Endothelial cell of umbilical vein (primary cell): ENCODE data around the gene OGFRL1. TPM values are rescaled to one million over a fixed set of nuclear protein-coding genes. Genes with fewer than 3 reads are reported as not detected.

ENCODE experiments used
- BruUV-seq: library from RNA; stranded (reverse); fragments of 400-500 nt; replicated peaks from 2 replicates; lab custom pipeline; 2021; lab: Mats Ljungman, UMichigan
- CTCF ChIA-PET: fragments of 300-600, 350-600 bp; sonication (Branson Sonifier 250); formaldehyde crosslinking; loops from one replicate; lab custom pipeline; 2021; ENCODE audit warnings: antibody characterized with exemption, inconsistent platforms; lab: Charles Lee
- POLR2A ChIA-PET: fragments of 300-600, 350-600 bp; sonication (Branson Sonifier 250); formaldehyde crosslinking; loops from one replicate; lab custom pipeline; 2021; ENCODE audit warnings: antibody characterized with exemption, inconsistent platforms; lab: Charles Lee
- DNase-seq: peaks from one replicate; pipeline ENCODE4 v3.0.0-alpha.2; 2011; ENCODE audit warnings: low read depth, low spot score
- FAIRE-seq: peaks from 2 replicates; lab custom pipeline; 2011; peaks lifted over from hg19 to GRCh38; lab: Jason Lieb, UNC
- H2AFZ ChIP-seq: 2 replicates; pipeline ENCODE4 v1.6.0; 2012; ENCODE audit warnings: low read depth, low read length, control low read depth, inconsistent platforms
- H3K27ac ChIP-seq: 2 replicates; pipeline ENCODE4 v1.5.1; 2011; ENCODE audit warnings: low read depth, mild to moderate bottlenecking, control low read depth, low read length, moderate library complexity; ENCODE audit not compliant: insufficient read depth
- H3K27me3 ChIP-seq, 2 experiments: 2 replicates each; pipeline versions ENCODE4 v1.6.0 to v1.6.1; 2011; ENCODE audit warnings: low read length in 2 of 2, mixed read lengths in 1 of 2; ENCODE audit not compliant: control insufficient read depth in 2 of 2, insufficient read depth in 2 of 2
- H3K36me3 ChIP-seq, 2 experiments: 2 replicates in 1 of 2; 3 replicates in 1 of 2; pipeline ENCODE4 v1.5.1; 2011; ENCODE audit warnings: low read length in 2 of 2, mild to moderate bottlenecking in 1 of 2, moderate library complexity in 1 of 2; ENCODE audit not compliant: control insufficient read depth in 2 of 2, insufficient read depth in 2 of 2; ENCODE audit errors: extremely low read depth in 1 of 2
- H3K4me1 ChIP-seq: 3 replicates; pipeline ENCODE4 v1.5.1; 2011; ENCODE audit warnings: mild to moderate bottlenecking, low read length; ENCODE audit not compliant: control insufficient read depth, insufficient read depth; ENCODE audit errors: extremely low read depth
- H3K4me2 ChIP-seq: 2 replicates; pipeline ENCODE4 v1.6.1; 2011; ENCODE audit warnings: low read length, control low read depth, mixed read lengths; ENCODE audit not compliant: insufficient read depth
- H3K4me3 ChIP-seq, 3 experiments: fragments of 200-600 bp in 1 of 3; sonication (generic), shearing (Covaris generic) in 1 of 3; replicated peaks in 1 of 3; 2 replicates each; pipeline ENCODE4 v1.5.1; 2011 to 2016; ENCODE audit warnings: control low read depth in 3 of 3, low read length in 3 of 3, mild to moderate bottlenecking in 2 of 3, inconsistent platforms in 1 of 3, low read depth in 1 of 3, moderate library complexity in 1 of 3; ENCODE audit not compliant: insufficient read depth in 1 of 3
- H3K79me2 ChIP-seq: 2 replicates; pipeline ENCODE4 v1.6.0; 2012; ENCODE audit warnings: low read length, inconsistent platforms; ENCODE audit not compliant: control insufficient read depth, insufficient read depth
- H3K9ac ChIP-seq: replicated peaks from 2 replicates; pipeline ENCODE3; 2011; ENCODE audit warnings: low read length, control low read depth; ENCODE audit not compliant: insufficient read depth; ENCODE audit errors: extremely low read depth
- H3K9me1 ChIP-seq: replicated peaks from 3 replicates; pipeline ENCODE4 v1.6.0; 2011; ENCODE audit warnings: mild to moderate bottlenecking, low read length; ENCODE audit not compliant: control insufficient read depth, insufficient read depth; ENCODE audit errors: extremely low read depth
- H3K9me3 ChIP-seq: replicated peaks from 2 replicates; pipeline ENCODE4 v1.5.1; 2012; ENCODE audit warnings: low read length, inconsistent platforms; ENCODE audit not compliant: control insufficient read depth, insufficient read depth
- H4K20me1 ChIP-seq: replicated peaks from 2 replicates; pipeline ENCODE3; 2011; ENCODE audit warnings: mild to moderate bottlenecking, low read length; ENCODE audit not compliant: control insufficient read depth, insufficient read depth; ENCODE audit errors: extremely low read depth
- GATA2 ChIP-seq: IDR thresholded peaks from 2 replicates; pipeline ENCODE4 v1.7.0; 2011; ENCODE audit warnings: low read depth, mild to moderate bottlenecking, moderate library complexity, mixed read lengths, low read length; ENCODE audit not compliant: insufficient read length, insufficient read depth
- JUN ChIP-seq: IDR thresholded peaks from 2 replicates; pipeline ENCODE4 v1.6.1; 2011; ENCODE audit warnings: borderline replicate concordance, low read depth; ENCODE audit not compliant: insufficient read length, insufficient read depth
- MYC ChIP-seq: IDR thresholded peaks from one replicate; pipeline ENCODE4 v1.6.1; 2011; ENCODE audit warnings: mild to moderate bottlenecking, low read depth, low read length
- POLR2A ChIP-seq: IDR thresholded peaks from 2 replicates; pipeline ENCODE4 v1.6.1; 2012; ENCODE audit warnings: low read depth, mild to moderate bottlenecking, control low read depth, low read length
- dilution Hi-C: fragments of 300-500 bp; cut with MboI; formaldehyde crosslinking; loops from one replicate; pipeline ENCODE4 v1.15.0; 2019; ENCODE audit warnings: low sequenced_read_pairs; ENCODE audit not compliant: extremely low pct_ligation_motif_present
- intact Hi-C: fragments of 100-400 bp; cut with micrococcal nuclease; formaldehyde crosslinking; loops from one replicate; pipeline ENCODE4 v1.10.0; 2022
- polyA plus RNA-seq, 4 experiments: library from polyadenylated mRNA; depleted of rRNA in 3 of 4; stranded (reverse) in 3 of 4; unstranded in 1 of 4; fragments of >200 nt; gene quantifications; 2 replicates each; pipeline versions ENCODE4 v1.2.1 to v1.2.3, GENCODE V29; 2011 to 2012; ENCODE audit warnings: missing spikeins in 1 of 4
- total RNA-seq: library from RNA; stranded (reverse); gene quantifications from 2 replicates; pipeline ENCODE4 v1.2.3, GENCODE V29; 2021
- TF ChIP-seq, protein P1 (sequence below), 2 donors: IDR thresholded peaks; 1 replicate in 1 of 2; 2 replicates in 1 of 2; pipeline ENCODE4 v1.5.1; 2011; ENCODE audit warnings: low read length in 2 of 2, mild to moderate bottlenecking in 2 of 2, moderate library complexity in 2 of 2, control low read depth in 1 of 2, inconsistent platforms in 1 of 2, low read depth in 1 of 2; ENCODE audit not compliant: insufficient read depth in 1 of 2; ENCODE audit errors: extremely low read depth in 1 of 2
- TF ChIP-seq, protein P2 (sequence below): IDR thresholded peaks from 2 replicates; pipeline ENCODE4 v1.6.1; 2011; ENCODE audit not compliant: insufficient read depth, insufficient read length

Gene OGFRL1
- total and polyA plus RNA-seq, 2 donors (not counting 3 experiments of a cell fraction or from before 2014, with no cell fraction given), result 3.4 to 19.4 TPM

DNA sequence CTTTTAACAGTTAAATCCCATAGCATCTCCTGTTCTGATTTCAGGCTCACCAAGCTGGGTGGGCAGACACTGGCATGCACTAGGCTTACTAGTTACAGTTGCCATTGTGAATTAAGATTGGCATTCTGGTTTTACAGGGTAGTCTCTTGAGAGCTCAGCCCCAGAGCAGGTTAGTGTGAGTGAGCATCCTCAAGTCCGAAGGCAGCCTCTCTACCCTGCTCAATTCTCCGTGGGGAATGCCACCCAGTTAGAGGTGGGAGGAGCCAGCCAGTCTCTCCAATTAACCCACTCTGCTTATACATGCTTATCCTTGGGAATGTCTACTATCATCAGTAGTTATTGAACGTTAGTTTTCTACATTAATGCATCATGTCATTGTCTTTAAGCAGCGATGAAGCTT, 8.9 kb upstream of the OGFRL1 start:
- Histone ChIP-seq H3K27ac (no peak overlapping the region), H3K9ac (no peak overlapping the region), H3K4me1 (no peaks in the 10 kb centered on the region), H3K4me2 (no peak overlapping the region), H3K9me1 (no peaks in the 10 kb centered on the region), H3K79me2 (no peaks in the 10 kb centered on the region), H3K27me3 (no peaks in the 10 kb centered on the region), H3K36me3 (no peaks in the 10 kb centered on the region), H3K9me3 (no peaks in the 10 kb centered on the region), H4K20me1 (no peaks in the 10 kb centered on the region), H3K4me3 (no peak overlapping the region), H2AFZ (no peak overlapping the region)
- BruUV-seq, result no TSS peak
- dilution Hi-C loops, result no loop called here
- FAIRE-seq (no peak), DNase-seq (no peak)
- ChIA-PET POLR2A (no interaction called here), CTCF (interaction anchor here (1.2 kb wide), 1 partner anchor 89 kb away, joined by 3 read pairs; no protein-coding TSS in a partner anchor)
- TF ChIP-seq, protein P1, sequence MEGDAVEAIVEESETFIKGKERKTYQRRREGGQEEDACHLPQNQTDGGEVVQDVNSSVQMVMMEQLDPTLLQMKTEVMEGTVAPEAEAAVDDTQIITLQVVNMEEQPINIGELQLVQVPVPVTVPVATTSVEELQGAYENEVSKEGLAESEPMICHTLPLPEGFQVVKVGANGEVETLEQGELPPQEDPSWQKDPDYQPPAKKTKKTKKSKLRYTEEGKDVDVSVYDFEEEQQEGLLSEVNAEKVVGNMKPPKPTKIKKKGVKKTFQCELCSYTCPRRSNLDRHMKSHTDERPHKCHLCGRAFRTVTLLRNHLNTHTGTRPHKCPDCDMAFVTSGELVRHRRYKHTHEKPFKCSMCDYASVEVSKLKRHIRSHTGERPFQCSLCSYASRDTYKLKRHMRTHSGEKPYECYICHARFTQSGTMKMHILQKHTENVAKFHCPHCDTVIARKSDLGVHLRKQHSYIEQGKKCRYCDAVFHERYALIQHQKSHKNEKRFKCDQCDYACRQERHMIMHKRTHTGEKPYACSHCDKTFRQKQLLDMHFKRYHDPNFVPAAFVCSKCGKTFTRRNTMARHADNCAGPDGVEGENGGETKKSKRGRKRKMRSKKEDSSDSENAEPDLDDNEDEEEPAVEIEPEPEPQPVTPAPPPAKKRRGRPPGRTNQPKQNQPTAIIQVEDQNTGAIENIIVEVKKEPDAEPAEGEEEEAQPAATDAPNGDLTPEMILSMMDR (IDR thresholded peaks at IDR 0.05; ENCODE audit: extremely low read depth in 1 of 2, insufficient read depth in 1 of 2, low read depth in 1 of 2, low read length in 2 of 2), result no peak
- TF ChIP-seq JUN, result no peak
- intact Hi-C loops, result no loop called here

DNA sequence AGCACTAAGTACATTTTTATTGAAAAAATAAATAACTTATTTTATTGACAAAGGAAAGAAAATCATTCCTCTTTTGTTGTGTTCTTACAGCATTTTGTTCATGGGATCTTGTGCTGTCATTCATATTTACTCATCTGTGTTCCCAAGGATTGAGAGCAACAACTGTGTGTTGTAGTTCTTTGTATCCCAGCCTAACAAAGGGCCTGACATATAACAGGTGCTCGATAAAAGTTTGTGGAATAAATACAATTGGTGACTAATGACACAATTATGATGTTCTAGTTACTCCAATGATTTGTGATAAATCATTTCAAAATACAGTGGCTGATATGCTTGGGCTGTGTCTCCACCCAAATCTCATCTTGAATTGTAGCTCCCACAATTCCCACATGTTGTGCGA, 7.9 kb upstream of the OGFRL1 start:
- no peak overlapping the region for H3K4me2 ChIP-seq
- ChIA-PET CTCF (interaction anchor here (1.2 kb wide), 1 partner anchor 90 kb away, joined by 3 read pairs; no protein-coding TSS in a partner anchor), POLR2A (no interaction called here)
- intact Hi-C loops, result no loop called here
- H3K9ac ChIP-seq, result no peak overlapping the region
- H4K20me1 ChIP-seq, result no peaks in the 10 kb centered on the region
- dilution Hi-C loops, result no loop called here
- H3K4me3 ChIP-seq, result no peak overlapping the region
- no peaks in the 10 kb centered on the region for H3K9me1 ChIP-seq
- FAIRE-seq (no peak), DNase-seq (no peak)
- no peaks in the 10 kb centered on the region for H3K36me3 ChIP-seq
- no peaks in the 10 kb centered on the region for H3K27me3 ChIP-seq
- no peaks in the 10 kb centered on the region for H3K9me3 ChIP-seq
- no peak overlapping the region for H3K27ac ChIP-seq
- H2AFZ ChIP-seq, result no peak overlapping the region
- H3K4me1 ChIP-seq, result no peaks in the 10 kb centered on the region
- no peaks in the 10 kb centered on the region for H3K79me2 ChIP-seq
- TF ChIP-seq MYC (no peak), POLR2A (no peak), GATA2 (no peak)
- TF ChIP-seq, protein P2, sequence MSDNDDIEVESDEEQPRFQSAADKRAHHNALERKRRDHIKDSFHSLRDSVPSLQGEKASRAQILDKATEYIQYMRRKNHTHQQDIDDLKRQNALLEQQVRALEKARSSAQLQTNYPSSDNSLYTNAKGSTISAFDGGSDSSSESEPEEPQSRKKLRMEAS, result no peak
- TF ChIP-seq, protein P1 (IDR thresholded peaks at IDR 0.05; ENCODE audit: extremely low read depth in 1 of 2, insufficient read depth in 1 of 2, low read depth in 1 of 2, low read length in 2 of 2), result no peak
- BruUV-seq, result no TSS peak
